Sigmoid colon (tissue), 4 donors: Measurements from ENCODE around the gene PRRT3.

Experiments
- CTCF ChIP-seq, 4 experiments: fragments of 450-650 bp in 3 of 4; fragments of 200-600 bp in 1 of 4; IDR thresholded peaks; one replicate each; pipeline ENCODE4 v1.5.1; 2016 to 2019; ENCODE audit warnings: antibody characterized with exemption in 4 of 4, mild to moderate bottlenecking in 3 of 4, moderate library complexity in 2 of 4
- EP300 ChIP-seq, 4 donors: sonication (generic); formaldehyde crosslinking; IDR thresholded peaks; one replicate each; pipeline ENCODE4 v1.6.1; 2017; ENCODE audit warnings: antibody characterized with exemption in 4 of 4
- POLR2A ChIP-seq, 2 donors: fragments of 450-650 bp; IDR thresholded peaks; one replicate each; pipeline ENCODE4 v1.6.1; 2016; ENCODE audit warnings: antibody characterized with exemption in 2 of 2, mild to moderate bottlenecking in 2 of 2, moderate library complexity in 2 of 2
- POLR2AphosphoS5 ChIP-seq, 4 donors: sonication (generic); formaldehyde crosslinking; IDR thresholded peaks; one replicate each; pipeline ENCODE4 v1.6.1; 2017; ENCODE audit warnings: antibody characterized with exemption in 4 of 4

- TF ChIP-seq CTCF (IDR thresholded peaks at IDR 0.05) (no peak), POLR2A (IDR thresholded peaks at IDR 0.05) (no peak), POLR2AphosphoS5 (IDR thresholded peaks at IDR 0.05) (no peak), EP300 (IDR thresholded peaks at IDR 0.05) (no peak)
Observed at GRCh38 chr3:9951962-9952805, at the start of gene PRRT3.
